ENCODE measurements around the gene KIF26B. TPM values are rescaled to one million over a fixed set of nuclear protein-coding genes. Genes with fewer than 3 reads are reported as not detected.
A peak's percentile ranks its signal among the peaks of the same experiment; 100 is the strongest.

Gene KIF26B
- total RNA-seq, 4 donors from 2014 or later = 3.6 to 7.0 (median 5.2) TPM

DNA sequence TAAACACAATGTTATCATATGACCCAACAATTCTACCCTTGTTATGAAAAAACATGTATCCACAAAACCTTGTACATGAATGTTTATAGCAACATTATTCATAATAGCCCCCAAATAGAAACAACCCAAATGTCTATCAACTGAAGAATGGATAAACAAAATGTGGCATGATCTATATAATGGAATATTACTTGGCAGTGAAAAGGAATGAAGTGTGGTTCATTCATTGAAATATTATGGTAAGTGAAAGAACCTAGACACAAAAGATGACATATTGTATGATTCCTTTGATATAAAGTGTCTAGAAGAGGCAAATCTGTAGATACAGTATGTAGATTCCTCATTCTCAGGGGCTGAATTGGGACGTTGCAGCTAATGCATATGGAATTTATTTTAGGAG, 151.2 kb downstream of the KIF26B start:
- H3K4me1 ChIP-seq = peaks cover 15% of the 10 kb centered on the region
- no peaks in the 10 kb centered on the region for H3K9me3 ChIP-seq
- TF ChIP-seq EP300 (IDR thresholded peaks at IDR 0.05) (no peak), POLR2A (IDR thresholded peaks at IDR 0.05) (no peak), POLR2AphosphoS5 (IDR thresholded peaks at IDR 0.05) (no peak)
- TF ChIP-seq, protein P1, sequence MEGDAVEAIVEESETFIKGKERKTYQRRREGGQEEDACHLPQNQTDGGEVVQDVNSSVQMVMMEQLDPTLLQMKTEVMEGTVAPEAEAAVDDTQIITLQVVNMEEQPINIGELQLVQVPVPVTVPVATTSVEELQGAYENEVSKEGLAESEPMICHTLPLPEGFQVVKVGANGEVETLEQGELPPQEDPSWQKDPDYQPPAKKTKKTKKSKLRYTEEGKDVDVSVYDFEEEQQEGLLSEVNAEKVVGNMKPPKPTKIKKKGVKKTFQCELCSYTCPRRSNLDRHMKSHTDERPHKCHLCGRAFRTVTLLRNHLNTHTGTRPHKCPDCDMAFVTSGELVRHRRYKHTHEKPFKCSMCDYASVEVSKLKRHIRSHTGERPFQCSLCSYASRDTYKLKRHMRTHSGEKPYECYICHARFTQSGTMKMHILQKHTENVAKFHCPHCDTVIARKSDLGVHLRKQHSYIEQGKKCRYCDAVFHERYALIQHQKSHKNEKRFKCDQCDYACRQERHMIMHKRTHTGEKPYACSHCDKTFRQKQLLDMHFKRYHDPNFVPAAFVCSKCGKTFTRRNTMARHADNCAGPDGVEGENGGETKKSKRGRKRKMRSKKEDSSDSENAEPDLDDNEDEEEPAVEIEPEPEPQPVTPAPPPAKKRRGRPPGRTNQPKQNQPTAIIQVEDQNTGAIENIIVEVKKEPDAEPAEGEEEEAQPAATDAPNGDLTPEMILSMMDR (IDR thresholded peaks at IDR 0.05) = no peak
- H3K36me3 ChIP-seq = no peaks in the 10 kb centered on the region
- no peaks in the 10 kb centered on the region for H3K27me3 ChIP-seq
- 83% methylated on average over 1 of the region's 1 CpG for WGBS
- no peak overlapping the region for H3K27ac ChIP-seq
- H3K4me3 ChIP-seq = no peak overlapping the region
- no peak for DNase-seq (ENCODE audit: low spot score in 2 of 2)

DNA sequence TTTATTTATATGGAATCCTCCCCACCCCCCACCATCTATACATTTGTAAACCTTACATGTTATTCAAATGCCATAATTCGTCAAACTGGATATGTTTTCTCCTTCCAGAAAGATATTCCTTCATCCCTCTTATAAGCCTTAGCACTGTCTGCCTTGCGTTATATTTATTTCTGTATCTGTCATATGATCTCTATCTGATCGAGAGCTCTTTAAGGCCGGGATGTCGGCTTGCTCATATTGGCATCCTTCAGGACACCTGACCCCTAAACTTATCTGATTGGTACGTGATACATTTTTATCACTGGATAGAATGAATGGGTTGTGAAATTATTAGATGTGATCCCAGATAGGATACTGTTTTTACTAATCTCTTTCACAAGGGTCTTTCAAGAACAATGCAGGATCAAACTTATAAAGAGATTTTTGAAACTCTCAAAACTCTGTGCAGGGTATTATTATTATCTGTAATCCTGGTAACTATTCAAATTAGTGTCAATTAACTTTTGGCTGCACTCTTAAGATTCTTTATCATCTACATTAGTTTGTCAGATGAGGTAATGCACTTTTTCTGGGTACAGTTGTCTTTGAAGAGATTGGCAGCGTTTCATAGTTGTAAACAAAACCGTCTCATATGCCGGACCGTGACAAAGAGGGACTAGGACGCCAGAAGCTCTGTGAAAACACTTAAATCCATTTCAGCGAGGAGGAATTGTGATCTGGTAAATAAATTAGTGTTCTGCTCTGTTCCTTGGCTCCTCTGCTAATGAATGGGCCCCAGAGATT, 152.0 kb downstream of the KIF26B start:
- TF ChIP-seq EP300 (IDR thresholded peaks at IDR 0.05) (no peak), POLR2A (IDR thresholded peaks at IDR 0.05) (no peak)
- TF ChIP-seq, protein P1 (IDR thresholded peaks at IDR 0.05) = no peak
- no peak for DNase-seq (ENCODE audit: low spot score in 2 of 2)
- Histone ChIP-seq H3K4me1 (peaks cover 17% of the 10 kb centered on the region), H3K4me3 (no peak overlapping the region), H3K27me3 (no peaks in the 10 kb centered on the region), H3K27ac (no peak overlapping the region), H3K36me3 (no peaks in the 10 kb centered on the region), H3K9me3 (no peaks in the 10 kb centered on the region)
- 41% methylated on average over 12 of the region's 12 CpGs for whole genome bisulfite sequencing

- no peaks in the 10 kb centered on the region for H3K9me3 ChIP-seq
- H3K27me3 ChIP-seq = no peaks in the 10 kb centered on the region
- 29% methylated on average over 22 of the region's 22 CpGs for WGBS
- TF ChIP-seq POLR2AphosphoS5 (IDR thresholded peaks at IDR 0.05) = no peak
- no peak for TF ChIP-seq EP300 (IDR thresholded peaks at IDR 0.05)
- TF ChIP-seq, protein P1 (IDR thresholded peaks at IDR 0.05) = no peak
- H3K36me3 ChIP-seq = no peaks in the 10 kb centered on the region
- H3K4me3 ChIP-seq = peak overlapping the region; percentile 16
- no peak for DNase-seq (ENCODE audit: low spot score in 2 of 2)
- H3K27ac ChIP-seq = no peak overlapping the region
- H3K4me1 ChIP-seq = peaks cover 23% of the 10 kb centered on the region
Observed at GRCh38 chr1:245310571-245311531, 156.1 kb downstream of the KIF26B start.

GRCh38 chr1:245311887-245312536, 157.2 kb downstream of the KIF26B start:
- Histone ChIP-seq H3K4me3 (no peak overlapping the region), H3K4me1 (peaks cover 20% of the 10 kb centered on the region), H3K27me3 (no peaks in the 10 kb centered on the region), H3K27ac (no peak overlapping the region), H3K9me3 (no peaks in the 10 kb centered on the region), H3K36me3 (no peaks in the 10 kb centered on the region)
- WGBS = 57% methylated on average over 8 of the region's 8 CpGs
- TF ChIP-seq EP300 (IDR thresholded peaks at IDR 0.05) (no peak), POLR2AphosphoS5 (IDR thresholded peaks at IDR 0.05) (no peak), POLR2A (IDR thresholded peaks at IDR 0.05) (no peak)
- TF ChIP-seq, protein P1 (IDR thresholded peaks at IDR 0.05) = no peak
- DNase-seq (ENCODE audit: low spot score in 2 of 2) = no peak

All from suprapubic skin (tissue), 4 donors.